HS-27A (cell line): ENCODE measurements around the gene TRAM2.

Source experiments
- DNase-seq: peaks from one replicate; pipeline ENCODE4 v3.0.0-alpha.2; 2012; ENCODE audit warnings: low read depth, missing footprints

The TRAM2 gene

DNA sequence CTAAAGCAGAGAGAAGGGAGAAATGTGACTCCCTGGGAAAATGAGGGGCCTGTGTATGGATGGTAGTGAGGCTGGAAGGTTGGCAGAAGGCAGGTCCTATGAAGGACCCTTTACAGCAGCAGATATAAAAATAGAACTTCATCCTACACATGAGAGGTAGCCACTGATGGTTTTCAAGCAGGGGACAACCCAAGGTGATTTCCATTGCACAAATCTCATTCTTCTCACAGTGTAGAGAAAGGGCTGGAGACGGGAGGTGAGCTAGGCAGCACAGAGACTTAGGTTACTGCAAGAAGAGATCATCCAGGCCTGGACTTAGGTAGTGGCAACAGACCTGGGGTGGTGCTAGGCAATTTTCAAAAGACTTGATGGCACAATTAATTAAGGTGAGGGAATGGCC is 30.7 kb downstream of the TRAM2 start:
- no peak for DNase-seq

DNA sequence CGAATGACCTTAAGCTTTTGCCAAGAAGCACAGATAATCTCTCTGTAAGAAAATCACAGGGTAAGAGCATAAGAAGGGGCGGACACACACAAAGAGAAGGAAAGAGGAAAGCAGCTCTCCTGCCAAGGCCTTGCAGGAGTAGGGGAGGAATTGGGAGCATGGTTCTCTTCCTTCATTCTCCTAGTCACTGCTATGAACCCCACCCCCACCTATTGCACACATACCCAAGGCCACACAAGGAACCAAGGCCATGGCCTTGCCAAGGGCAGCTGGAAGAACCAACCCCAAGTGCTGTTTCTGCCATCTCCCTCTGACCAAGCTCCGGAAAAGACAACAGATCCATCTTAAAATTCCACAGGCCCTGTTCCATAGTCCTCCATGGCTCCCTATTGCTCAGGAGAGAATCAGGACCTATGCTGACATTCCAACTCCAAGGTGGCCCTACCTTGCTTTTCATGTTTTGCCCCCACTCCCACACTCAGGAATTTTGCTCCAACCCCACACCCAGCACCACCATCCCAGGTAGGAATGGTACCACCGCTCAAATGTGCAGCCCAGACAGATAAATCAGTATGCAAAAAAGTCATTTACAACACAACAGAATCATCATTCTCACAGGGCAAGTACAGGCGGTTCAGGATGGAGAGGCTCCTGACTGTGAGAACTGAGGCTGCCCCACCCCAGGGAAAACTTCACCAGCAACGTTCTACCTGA is 31.3 kb downstream of the TRAM2 start:
- no peak for DNase-seq

DNA sequence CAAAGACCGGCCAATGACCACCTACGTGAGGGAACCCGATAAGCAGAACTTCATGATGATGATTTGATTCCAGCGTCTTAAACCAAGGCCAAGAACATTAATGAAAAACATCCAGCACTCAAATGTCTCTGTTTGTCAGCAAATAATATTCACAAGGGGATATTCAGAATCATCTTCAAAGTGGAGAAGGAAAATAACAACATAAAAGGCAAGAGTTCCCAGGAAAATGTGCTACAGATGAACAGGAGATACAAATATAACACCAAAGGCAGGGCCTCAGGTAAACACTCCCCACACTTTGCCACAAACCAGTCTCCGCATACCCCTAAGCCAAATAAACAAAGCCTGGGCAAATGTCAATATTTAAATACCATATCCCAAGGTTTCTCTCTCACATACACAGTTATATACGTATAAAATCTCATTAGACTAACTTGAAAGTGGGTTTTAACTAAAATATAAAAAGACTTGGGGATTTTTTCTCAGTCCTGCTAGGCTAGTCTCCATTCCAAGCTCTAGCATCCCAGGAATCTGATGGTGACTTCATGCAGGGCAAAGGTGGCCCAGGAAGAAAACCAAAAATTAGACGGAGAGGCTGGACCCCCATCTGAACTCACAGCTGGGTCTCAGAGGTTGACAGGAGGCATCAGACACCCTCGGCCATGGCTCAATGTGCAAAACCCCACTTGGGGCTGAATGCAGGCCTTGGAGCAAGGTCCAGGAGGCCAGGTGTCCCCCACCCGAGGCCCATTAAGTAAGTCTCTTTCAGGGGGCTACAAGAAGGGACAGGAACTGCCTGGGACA is 32.1 kb downstream of the TRAM2 start:
- no peak for DNase-seq

DNA sequence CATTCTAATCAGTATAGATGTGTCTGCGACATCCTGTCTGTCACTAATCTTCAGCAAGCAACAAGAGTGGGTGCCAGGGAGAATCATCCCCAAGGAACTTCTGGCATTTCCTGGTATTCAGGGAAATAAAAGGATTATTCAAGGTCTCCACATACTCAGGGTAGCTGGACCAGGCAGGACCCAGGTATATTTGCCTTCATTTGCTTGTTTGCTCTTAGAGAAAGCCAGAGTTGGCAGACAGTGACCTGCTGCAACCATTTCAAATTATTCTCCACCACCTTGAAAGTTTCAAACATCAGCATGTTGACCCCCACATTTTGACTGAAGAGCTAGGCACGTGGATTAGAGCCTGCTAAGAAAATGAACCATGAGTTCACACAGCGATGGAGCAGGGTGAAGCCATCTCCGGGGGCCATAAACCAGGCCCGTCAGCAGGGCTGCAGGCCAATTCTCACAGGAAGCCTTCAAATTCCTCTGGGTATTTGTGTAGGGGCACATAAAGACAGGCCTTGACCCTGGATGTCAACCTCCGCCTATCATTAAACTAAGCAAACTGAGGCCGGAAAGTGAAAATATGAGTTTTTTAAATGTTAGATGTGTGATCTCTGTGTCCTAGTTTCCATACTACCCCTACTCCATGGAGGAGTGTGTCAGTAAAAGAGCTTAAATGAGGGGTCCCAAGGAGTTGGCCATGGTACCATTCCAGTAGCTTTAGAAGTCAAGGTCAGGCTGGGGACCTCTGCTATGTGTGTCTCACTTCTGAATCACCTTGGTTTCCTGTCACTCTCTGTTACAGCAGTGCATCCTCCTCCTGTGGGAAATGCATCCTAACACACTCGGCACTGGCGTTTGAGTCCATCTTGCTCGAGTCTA is 32.9 kb downstream of the TRAM2 start:
- DNase-seq = peak; percentile 98

DNA sequence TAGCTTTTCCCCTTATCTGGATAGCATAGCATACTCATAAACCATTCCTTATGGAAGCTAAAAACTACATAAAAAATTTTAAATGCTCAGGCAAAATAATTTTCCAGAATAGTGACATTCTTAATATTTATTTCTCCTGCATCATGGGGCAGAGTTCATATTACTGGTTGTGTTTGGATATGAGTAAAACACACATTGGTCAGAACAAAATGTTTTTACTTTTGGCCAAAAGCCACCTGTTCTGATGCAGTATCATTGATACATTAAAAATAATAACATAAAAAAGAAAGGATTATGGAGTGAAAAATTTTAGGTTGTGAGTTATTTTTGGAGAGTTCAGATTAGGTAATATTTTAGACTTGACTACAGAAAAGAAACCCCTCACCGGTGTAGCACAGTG is 33.6 kb downstream of the TRAM2 start:
- peak; percentile 83 for DNase-seq

DNA sequence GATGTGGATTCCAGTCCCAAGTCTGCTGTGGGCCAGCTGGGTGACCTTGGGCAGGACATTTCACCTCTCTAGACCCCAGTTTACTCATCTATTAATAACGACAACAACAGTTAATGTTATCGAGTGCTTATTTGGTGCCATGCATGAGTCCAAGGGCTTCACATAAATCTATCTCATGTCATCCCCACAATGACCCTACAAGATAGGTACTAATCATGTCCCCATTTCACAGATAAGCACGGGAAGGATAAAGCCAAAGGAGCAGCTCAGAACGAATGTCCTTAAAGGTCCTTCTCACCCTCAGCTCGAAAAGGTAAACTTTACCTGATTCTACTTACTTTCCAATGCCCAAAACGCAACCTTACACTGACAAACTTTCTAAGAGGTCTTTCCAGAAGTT is 35.7 kb downstream of the TRAM2 start:
- no peak for DNase-seq

DNA sequence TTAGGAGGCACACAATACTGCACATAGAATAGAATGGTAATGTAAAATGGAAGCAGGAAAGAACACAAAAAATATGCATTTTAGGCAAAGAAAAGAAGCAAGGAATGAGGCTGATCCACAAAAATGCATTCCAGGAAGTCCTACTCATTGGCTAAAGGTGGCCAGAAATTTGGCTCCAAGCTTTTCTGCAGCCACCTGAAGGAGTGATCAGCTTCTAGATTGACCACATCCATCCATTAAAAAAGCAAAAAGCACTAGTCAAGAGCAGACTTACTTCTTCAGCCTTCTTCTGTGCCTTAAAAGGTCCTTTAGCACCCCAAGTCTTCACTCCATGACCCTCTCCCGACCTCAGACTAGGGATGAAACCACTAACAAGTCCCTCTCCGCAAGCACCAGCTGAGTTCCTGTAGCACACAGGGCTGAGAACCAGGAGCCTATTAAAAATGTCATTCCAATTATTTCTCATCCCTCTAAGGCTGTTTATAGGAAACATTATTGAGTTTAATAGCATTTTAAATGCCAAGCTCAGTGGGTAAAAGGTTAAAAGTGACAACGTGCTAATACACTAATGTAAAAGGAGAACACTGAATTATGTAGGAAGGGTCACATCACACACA is 36.5 kb downstream of the TRAM2 start:
- DNase-seq = peak; percentile 88

DNA sequence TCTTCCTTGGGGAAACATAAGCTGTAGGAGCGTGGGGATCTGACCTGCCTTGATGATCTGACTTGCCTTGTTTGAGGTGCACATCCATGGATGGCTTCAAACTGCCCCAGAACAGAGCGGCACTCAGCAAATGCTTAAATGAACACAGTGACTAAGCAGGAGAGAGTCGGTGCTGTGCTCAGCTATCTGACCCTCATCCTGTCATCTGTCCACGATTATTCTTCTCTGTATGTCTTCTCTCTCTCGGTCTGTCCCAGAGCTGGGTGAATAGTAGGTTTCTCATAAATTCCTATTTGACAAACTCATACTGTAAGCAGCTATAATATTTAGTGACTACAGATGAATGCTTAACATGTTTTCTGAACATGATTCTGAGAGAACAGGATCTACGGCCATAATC is 37.3 kb downstream of the TRAM2 start:
- peak; percentile 91 for DNase-seq

DNA sequence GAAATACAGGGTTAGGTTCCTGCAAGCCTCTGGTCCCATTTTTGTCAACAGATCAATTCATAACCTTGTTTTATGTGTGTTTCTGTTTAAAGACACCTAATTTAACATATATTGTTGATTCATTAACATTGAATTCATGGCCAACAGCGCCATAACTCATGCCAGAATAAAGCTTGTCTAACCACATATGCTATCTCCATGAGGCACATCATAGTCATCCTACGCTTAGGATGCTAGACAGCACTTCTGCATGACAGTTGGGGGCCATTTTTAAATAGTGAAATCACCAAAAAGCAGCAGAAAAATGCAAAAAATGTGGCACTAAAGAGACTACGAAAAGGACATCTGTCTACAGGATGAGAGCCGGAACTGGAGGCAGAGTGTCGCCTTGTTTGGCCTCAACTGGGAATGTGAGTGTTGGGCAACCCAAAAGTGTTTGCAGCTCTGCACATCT is 37.9 kb downstream of the TRAM2 start:
- peak; percentile 97 for DNase-seq

DNA sequence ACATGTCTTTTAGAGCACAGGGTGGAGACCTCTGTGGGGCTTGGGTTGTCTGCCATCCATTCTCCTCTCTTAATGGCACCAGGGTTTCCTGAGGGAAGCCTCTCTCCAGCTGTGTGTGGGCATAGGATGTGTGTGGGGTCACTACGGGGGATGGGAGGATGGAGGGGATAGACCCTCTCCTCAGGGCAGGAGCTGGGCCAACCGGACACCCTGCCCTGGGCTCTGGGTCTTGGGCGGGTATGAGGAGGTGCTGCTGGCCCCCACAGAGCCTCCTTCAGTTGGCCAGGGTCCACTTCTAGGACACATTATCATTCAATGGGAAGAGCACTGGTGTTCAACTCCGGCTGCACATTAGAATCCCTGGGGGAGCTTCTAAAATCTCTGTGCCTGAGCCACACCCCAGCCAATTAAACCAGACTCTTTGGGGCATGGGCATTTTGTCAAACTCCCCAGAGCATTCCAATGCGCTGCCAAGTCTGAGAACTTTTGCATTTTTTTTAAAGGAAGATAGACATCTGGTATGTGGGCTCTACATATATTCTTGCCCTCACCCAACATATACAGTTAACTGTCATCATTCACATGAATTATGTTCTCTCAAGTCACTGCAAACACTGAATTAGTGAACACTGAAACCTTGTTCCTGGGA is 38.5 kb downstream of the TRAM2 start:
- DNase-seq = peak; percentile 98

DNA sequence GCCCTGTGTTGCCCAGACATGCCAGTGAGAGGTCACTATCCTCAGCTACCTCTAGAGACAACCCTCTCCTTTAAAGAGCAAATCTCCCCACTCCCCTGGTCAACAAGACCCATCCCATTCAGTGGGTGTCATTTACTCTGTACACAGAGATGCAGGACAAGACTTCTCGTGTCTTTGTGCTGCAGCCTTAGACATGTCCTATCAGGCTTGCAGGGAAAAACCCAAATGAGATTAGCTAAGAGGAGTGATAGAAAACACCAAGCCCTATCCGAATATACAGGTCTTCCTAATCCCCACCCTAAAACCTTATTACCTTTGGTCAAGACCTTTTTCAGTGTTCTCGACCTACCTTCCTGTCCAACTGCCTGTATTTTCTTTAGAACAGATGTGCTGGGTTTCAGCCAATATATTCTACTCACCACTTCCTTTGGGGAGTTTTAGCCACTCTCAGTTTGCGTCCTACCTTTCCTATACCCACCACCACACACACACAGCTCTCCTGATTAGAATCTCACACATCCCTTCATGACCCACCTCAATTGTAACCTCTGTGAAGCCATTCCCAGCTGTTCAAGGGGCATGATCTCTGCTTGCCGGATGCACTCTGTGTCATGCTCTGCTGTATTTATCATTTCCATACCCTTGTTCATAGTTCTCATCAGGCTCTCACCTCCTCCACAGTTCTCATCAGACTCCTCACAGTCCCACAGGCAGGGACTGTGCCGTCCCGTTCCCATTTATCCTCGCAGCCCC is 39.7 kb downstream of the TRAM2 start:
- no peak for DNase-seq

DNA sequence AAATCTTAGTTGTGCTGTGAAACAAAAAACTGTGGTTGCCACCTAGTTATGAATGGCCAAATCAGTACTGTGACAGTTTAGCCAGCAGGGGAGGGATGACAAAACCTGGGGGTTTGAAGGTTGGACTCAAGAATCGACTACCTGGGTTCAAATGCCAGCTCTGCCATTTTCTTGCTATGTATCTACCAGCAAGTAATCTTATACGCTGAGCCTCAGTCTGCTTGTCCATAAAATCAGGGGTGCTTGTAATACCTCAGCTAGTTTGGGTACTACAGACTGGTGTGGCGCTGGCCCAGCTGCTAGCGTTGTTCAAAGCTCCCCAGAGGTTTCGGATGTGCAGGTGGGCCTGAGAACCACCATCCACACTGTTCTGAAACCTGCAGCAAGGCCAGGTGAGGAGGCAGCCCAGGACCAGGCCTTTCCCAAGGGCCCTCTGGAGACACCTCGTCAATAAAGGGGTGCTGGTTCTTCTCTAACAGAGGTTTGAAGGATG is 40.4 kb downstream of the TRAM2 start:
- no peak for DNase-seq

DNA sequence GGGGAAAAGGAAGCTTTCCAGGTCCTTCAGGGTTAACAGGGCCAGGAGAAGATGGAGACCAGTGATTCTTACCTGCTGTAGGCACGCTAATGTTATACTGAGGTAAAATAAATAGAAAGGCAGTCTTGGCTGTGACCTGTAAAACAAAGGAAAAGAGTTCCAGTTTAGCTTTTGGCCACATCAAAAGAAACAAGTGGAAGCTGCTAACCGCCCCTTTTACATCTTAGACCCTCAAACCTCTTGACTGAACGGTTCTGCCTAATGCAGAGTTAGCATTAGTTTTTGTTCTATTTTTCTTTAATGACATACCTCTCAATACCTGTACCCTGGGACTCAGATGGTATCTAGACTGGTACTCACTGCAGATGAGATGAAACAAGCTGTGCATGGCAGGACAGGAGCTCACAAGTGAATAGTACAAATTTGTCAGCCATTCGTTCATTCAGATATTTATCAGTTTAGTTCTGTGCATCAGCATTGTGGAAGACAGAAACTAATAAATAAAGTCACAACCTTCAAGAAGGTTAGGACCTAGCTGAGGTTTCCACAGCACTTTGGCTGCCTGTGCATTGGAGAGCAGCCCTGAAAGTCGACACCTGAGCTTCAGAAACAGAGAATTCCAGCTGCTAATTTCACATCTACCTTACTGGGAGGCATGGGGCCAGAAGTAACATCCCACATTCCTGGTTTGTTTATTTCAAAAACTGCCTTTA is 41.0 kb downstream of the TRAM2 start:
- no peak for DNase-seq

DNA sequence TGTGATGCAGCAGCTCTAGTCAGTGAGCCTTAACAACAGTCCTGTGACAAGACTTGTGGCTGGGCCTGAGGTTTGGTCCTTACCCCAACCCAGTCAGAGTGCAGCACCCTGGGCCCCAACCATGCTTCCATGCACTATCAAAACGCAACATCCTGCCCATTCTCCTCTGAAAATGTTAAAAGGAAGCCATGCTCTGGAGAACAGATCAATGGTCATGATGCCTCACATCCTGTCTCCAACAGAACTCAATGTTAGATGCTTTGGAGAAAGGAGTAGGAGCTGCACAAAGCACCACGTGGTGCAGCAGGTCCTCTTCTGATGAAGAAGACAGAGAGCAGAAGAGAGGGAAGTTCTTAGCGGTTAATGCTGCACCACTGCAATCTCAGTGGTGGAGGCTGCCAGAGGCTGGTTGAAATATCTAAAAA is 41.9 kb downstream of the TRAM2 start:
- DNase-seq = no peak

DNA sequence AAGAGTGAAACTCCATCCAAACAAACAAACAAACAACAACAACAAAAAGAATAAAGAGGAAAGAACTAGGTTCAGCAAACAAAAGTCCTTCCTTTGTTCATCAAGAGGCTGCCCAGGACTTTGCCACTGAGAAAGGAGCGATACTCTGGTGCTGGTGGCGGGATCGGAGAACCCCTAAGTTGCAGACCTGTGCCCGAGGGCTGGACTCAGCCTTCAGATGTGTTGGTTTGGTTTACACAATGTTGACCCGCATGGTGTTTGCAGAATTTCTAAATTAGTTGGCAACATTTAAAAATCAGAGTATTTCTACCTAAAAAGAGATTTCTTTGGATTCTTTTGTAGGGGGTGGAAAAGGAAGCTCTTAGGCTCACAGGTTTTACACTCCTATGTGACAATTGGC is 42.5 kb downstream of the TRAM2 start:
- DNase-seq = no peak

DNA sequence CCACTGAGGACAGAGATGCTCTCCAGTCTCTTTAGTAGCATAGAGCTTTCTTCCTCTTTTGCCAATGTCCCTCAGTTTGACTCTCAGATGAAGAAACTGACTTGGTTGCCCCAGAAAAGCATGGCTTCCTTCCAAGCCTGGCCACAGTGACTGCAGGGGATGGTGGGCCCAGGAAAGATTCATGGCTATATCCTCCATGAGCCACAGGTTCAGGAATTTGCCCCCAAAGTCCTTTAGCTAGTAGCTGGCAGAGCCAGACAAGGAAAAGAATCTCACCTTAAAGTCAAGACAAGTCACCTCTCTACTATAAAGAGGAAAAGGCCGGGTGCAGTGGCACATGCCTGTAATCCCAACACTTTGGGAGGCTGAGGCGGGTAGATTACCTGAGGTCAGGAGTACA is 43.4 kb downstream of the TRAM2 start:
- DNase-seq = no peak

DNA sequence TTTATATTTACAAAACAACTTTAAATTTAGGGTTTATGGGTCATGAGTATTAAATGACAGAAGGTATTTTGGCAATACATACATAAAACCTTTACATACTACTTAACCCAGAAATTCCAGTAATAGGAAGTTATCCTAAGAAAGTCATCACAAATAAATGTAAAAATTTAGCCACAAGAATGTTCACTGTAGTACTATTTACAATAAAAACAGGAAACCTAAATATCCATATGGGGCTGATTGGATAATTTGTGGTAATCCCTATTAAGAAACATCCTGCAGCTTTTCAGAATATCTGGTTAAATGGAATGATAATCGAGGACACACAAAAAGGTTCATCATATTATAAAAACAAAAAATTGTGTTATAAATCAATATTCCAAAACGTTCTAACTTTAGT is 44.4 kb downstream of the TRAM2 start:
- no peak for DNase-seq

DNA sequence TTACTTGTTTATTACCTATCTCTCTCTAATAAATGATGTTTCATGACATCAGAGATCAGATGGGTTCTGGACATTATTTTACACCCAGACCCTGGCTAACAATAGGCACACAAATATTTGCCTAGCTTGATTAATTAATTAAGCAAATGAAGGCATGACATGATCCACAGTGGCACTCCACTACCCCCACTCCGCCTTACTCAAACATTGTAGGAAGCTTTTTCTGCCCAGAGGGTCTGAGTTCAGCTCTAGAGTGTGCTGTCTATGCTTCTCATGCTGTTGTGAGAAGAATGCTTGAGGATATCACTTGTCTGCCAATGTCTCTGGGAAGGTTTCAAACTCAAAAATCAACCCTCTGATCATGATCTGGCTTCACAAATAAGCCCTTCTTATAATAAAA is 45.0 kb downstream of the TRAM2 start:
- DNase-seq = no peak

DNA sequence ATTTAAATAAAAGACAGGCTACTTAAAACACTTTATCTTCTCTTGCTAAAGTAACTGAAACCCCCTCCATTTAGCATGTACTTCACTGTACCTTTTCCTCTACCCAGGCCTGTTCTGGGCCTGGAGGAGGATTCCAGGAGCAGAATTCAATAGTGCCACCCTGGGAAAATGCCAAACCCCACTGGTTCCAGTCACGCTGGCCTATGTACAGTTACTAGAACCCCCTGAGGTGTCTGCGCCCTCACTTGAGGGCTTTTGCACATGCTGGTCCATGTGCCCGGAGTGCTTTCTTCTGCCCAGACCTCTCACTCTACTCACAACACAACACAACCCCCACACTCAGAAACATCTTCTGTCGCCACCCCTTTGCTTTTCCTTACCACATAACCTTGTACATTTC is 45.5 kb downstream of the TRAM2 start:
- DNase-seq = no peak

DNA sequence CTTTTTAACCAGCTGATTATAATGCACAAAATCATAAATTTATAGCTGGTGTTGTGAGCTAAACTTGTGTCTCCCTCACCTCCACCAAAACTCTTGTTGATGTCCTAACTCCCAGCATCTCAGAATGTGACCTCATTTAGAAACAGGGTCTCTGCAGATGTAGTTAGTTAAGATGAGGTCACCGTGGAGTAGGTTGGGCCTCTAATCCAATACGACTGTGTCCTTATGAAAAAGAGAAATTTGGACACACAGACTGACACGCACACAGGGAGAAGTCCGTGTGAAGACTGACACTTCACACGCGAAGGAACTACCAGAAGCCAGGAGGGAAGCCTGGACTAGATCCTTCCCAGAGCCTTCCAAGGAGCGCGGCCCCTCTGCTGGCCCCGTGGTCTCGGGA is 46.5 kb downstream of the TRAM2 start:
- no peak for DNase-seq
